ENCODE measurements around the gene MGAT3.

DNA sequence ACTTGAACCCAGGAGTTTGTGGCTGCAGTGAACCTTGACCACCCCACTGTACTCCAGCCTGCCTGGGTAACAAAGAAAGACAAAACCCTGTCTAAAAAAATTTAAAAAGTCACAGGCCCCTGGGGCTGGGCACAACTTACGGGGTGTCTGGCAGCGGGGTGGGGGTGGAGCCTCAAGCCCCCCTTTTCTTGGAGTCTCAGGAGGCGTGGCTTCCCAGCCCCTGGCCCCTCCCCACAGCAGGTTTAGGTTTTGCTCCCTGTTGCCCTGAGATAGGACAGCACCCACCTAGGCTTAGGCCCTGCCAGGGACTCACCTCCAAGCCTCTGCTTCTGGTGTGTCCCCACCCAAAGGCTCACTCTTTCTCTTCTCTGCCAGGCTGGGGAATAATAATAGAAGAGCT is 22.4 kb downstream of the MGAT3 start:
- TF ChIP-seq ZNF274 (IDR thresholded peaks at IDR 0.05; ENCODE audit: low read depth, low read length) (no peak), YY1 (IDR thresholded peaks at IDR 0.05; ENCODE audit: insufficient read depth, insufficient read length) (no peak), SUZ12 (IDR thresholded peaks at IDR 0.05; ENCODE audit: extremely low read depth, insufficient read depth, insufficient read length) (no peak)

Data from NT2/D1 (cell line).